ENCODE data around the gene TSEN34.

DNA sequence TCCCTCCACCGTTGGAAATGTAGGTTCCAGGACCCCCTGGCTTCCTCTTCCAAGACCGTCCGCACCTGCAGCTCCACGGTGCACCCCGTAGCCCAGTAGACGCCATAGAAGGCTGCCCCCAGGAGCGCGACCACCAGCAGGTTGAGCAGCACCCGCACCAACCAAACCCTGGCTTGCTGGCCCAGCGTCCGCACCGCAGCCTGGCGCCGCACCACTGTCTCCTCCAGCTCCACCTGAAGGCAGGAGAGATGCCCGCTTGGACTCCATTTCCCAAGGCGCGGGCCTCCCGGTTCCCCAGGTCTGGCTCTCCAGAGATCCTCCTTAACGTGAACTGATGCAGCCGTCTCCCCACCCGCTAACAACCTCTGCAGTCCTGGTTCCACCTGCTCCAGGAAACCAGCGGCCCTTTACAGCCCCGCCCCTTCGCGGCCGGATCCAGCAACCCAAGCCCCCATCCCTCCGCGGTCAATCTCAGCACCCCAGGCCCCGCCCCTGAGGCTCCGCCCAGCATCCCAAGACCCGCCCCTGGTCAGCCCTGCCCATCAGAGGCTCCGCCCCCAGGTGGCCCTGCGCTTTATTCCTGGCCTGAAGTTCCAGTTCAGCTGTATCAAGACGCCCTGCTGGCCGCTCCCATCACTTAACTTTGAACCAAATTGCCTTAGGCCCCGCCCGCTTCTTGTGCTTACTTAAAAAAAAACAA lies 26.6 kb upstream of the TSEN34 start:
- TF ChIP-seq CTCF (IDR thresholded peaks at IDR 0.05; ENCODE audit: borderline replicate concordance, extremely low read depth, low read length, poor library complexity, severe bottlenecking), result no peak
- no peak for TF ChIP-seq EZH2 (IDR thresholded peaks at IDR 0.05; ENCODE audit: borderline replicate concordance, low read depth, low read length, severe bottlenecking)

Data from DND-41 (cell line).